HepG2 (cell line): Measurements from ENCODE around the gene TCF20. TPM values are rescaled to one million over a fixed set of nuclear protein-coding genes. Genes with fewer than 3 reads are reported as not detected.

Experiments used
- ATAC-seq: fragments of 200-7000 bp; cut with Tn5 transposase; 3 replicates; pipeline ENCODE4 v1.9.1; 2020; ENCODE audit warnings: mild to moderate bottlenecking, moderate library complexity
- BruUV-seq: library from RNA; stranded (reverse); fragments of 400-500 nt; replicated peaks from 2 replicates; lab custom pipeline; 2021; lab: Mats Ljungman, UMichigan
- CTCF ChIA-PET: fragments of 300-600 bp; formaldehyde crosslinking; extraction: SDS; loops from one replicate; lab custom pipeline; 2021; ENCODE audit warnings: low total read pairs, inconsistent platforms, low intra/inter-chr PET ratio; lab: Yijun Ruan, JAX
- POLR2A ChIA-PET: fragments of 350-600 bp; sonication (Branson Sonifier 250); formaldehyde crosslinking; loops from one replicate; lab custom pipeline; 2020; ENCODE audit warnings: antibody characterized with exemption, inconsistent platforms; lab: Yijun Ruan, JAX
- DNase-seq: peaks from one replicate; pipeline ENCODE4 v3.0.0-alpha.2; 2015; ENCODE audit warnings: low spot score
- FAIRE-seq: peaks from 3 replicates; lab custom pipeline; 2011; peaks lifted over from hg19 to GRCh38; lab: Jason Lieb, UNC
- H2AFZ ChIP-seq: one replicate; pipeline ENCODE4 v1.6.1; 2011; ENCODE audit warnings: low read length, inconsistent platforms
- H3K27ac ChIP-seq: fragments of 300-600 bp; 3 replicates; pipeline ENCODE4 v1.8.0; 2011; ENCODE audit warnings: mixed run types, mild to moderate bottlenecking, mixed read lengths, low read length, inconsistent platforms; ENCODE audit not compliant: insufficient read depth; ENCODE audit errors: extremely low read length
- H3K27me3 ChIP-seq, 2 experiments: fragments of 200-600 bp in 1 of 2; 2 replicates in 1 of 2; 3 replicates in 1 of 2; pipeline versions ENCODE4 v1.6.0 to v1.8.0; 2011; ENCODE audit warnings: low read length in 2 of 2, mild to moderate bottlenecking in 2 of 2, moderate library complexity in 2 of 2, inconsistent platforms in 1 of 2; ENCODE audit not compliant: insufficient read depth in 2 of 2, control insufficient read depth in 1 of 2
- H3K36me3 ChIP-seq, 2 experiments: fragments of 200-600 bp in 1 of 2; replicated peaks in 1 of 2; 2 replicates in 1 of 2; 3 replicates in 1 of 2; pipeline versions ENCODE4 v1.5.1 to v1.8.0; 2011; ENCODE audit warnings: low read length in 2 of 2, inconsistent platforms in 1 of 2; ENCODE audit not compliant: insufficient read depth in 2 of 2, control insufficient read depth in 1 of 2
- H3K4me1 ChIP-seq: 2 replicates; pipeline ENCODE4 v1.5.1; 2012; ENCODE audit warnings: low read length, inconsistent platforms; ENCODE audit not compliant: insufficient read depth
- H3K4me2 ChIP-seq: 2 replicates; pipeline ENCODE4 v1.6.0; 2011; ENCODE audit warnings: low read depth, low read length, inconsistent platforms
- H3K4me3 ChIP-seq, 3 experiments: fragments of 200-600 bp in 1 of 3; sonication (generic), shearing (Covaris generic) in 1 of 3; replicated peaks in 1 of 3; 2 replicates each; pipeline ENCODE4 v1.5.1; 2011 to 2016; ENCODE audit warnings: low read length in 3 of 3, inconsistent platforms in 2 of 3, low read depth in 2 of 3, mild to moderate bottlenecking in 2 of 3, control low read depth in 1 of 3, mixed read lengths in 1 of 3; ENCODE audit not compliant: insufficient read depth in 1 of 3
- H3K79me2 ChIP-seq: one replicate; pipeline ENCODE4 v1.6.1; 2011; ENCODE audit warnings: low read length, inconsistent platforms; ENCODE audit not compliant: insufficient read depth
- H3K9ac ChIP-seq: 2 replicates; pipeline ENCODE4 v1.6.0; 2011; ENCODE audit warnings: mild to moderate bottlenecking, low read depth, low read length, inconsistent platforms; ENCODE audit not compliant: insufficient read depth
- H3K9me3 ChIP-seq: 2 replicates; pipeline ENCODE4 v1.5.1; 2012; ENCODE audit warnings: mild to moderate bottlenecking, low read length
- H4K20me1 ChIP-seq: 2 replicates; pipeline ENCODE4 v1.6.0; 2011; ENCODE audit warnings: inconsistent platforms, mild to moderate bottlenecking, low read length, moderate library complexity; ENCODE audit not compliant: insufficient read depth
- KLF12 ChIP-seq: sonication (generic); formaldehyde crosslinking; IDR thresholded peaks from 2 replicates; pipeline ENCODE4 v1.4.0; 2020; ENCODE audit warnings: missing genetic modification reagents, borderline replicate concordance
- MEIS1 ChIP-seq: sonication (generic); formaldehyde crosslinking; IDR thresholded peaks from 2 replicates; pipeline ENCODE4 v1.9.0; 2021; ENCODE audit warnings: mild to moderate bottlenecking, missing genetic modification reagents, moderate library complexity, borderline replicate concordance
- MLLT10 ChIP-seq: sonication (generic); formaldehyde crosslinking; IDR thresholded peaks from 2 replicates; pipeline ENCODE4 v1.4.0; 2020; ENCODE audit warnings: missing genetic modification reagents
- ZNF121 ChIP-seq: sonication (generic); formaldehyde crosslinking; IDR thresholded peaks from 2 replicates; pipeline ENCODE4 v1.5.0; 2020; ENCODE audit warnings: mild to moderate bottlenecking, missing genetic modification reagents
- ZNF207 ChIP-seq: fragments of 450-650 bp; IDR thresholded peaks from 2 replicates; pipeline ENCODE4 v1.6.1; 2016; ENCODE audit warnings: antibody characterized with exemption, borderline replicate concordance
- ZSCAN25 ChIP-seq: sonication (generic); formaldehyde crosslinking; IDR thresholded peaks from 2 replicates; pipeline ENCODE4 v1.8.0; 2022; ENCODE audit warnings: mild to moderate bottlenecking, missing genetic modification reagents
- WGBS: methylation state at CpG from one replicate; pipeline ENCODE4 v1.1.6; 2017; ENCODE audit warnings: low lambda C conversion rate; 5-methylcytosine and 5-hydroxymethylcytosine counted together
- in situ Hi-C: cut with HindIII; loops from 2 replicates; pipeline ENCODE4 v1.10.0; 2017; ENCODE audit warnings: low pct_unique_long_range_greater_than_20kb; ENCODE audit not compliant: extremely low pct_ligation_motif_present
- intact Hi-C: fragments of 100-400 bp; cut with micrococcal nuclease; formaldehyde crosslinking; loops from one replicate; pipeline ENCODE4 v1.10.0; 2022; ENCODE audit not compliant: unreplicated experiment
- polyA plus RNA-seq, 8 experiments: library from polyadenylated mRNA; depleted of rRNA in 3 of 8; stranded (reverse) in 7 of 8; unstranded in 1 of 8; fragments of >200 nt; fragmentation: Illumina TruSeq in 4 of 8; extraction: Trizol in 4 of 8; gene quantifications; 2 replicates each; pipeline versions ENCODE4 v1.2.1 to v1.2.3, GENCODE V29; 2011 to 2016; ENCODE audit warnings: low read depth in 4 of 8, missing spikeins in 1 of 8, mixed read lengths in 1 of 8; ENCODE audit not compliant: insufficient read depth in 1 of 8
- total RNA-seq, 5 experiments: library from RNA; depleted of rRNA; stranded (reverse); fragments of >200 nt; fragmentation: Illumina TruSeq; extraction: Trizol; gene quantifications; 2 replicates each; pipeline ENCODE4 v1.2.3, GENCODE V29; 2016; ENCODE audit warnings: low read depth in 1 of 5
- TF ChIP-seq, protein P1 (sequence below): sonication (generic); formaldehyde crosslinking; IDR thresholded peaks from 2 replicates; pipeline ENCODE4 v1.4.0; 2020; ENCODE audit warnings: missing genetic modification reagents

TCF20 gene
- total and polyA plus RNA-seq, 2 of the 13 experiments (the other 11 are each of a cell fraction or from before 2014, with no cell fraction given), result 12.8 to 23.7 TPM

DNA sequence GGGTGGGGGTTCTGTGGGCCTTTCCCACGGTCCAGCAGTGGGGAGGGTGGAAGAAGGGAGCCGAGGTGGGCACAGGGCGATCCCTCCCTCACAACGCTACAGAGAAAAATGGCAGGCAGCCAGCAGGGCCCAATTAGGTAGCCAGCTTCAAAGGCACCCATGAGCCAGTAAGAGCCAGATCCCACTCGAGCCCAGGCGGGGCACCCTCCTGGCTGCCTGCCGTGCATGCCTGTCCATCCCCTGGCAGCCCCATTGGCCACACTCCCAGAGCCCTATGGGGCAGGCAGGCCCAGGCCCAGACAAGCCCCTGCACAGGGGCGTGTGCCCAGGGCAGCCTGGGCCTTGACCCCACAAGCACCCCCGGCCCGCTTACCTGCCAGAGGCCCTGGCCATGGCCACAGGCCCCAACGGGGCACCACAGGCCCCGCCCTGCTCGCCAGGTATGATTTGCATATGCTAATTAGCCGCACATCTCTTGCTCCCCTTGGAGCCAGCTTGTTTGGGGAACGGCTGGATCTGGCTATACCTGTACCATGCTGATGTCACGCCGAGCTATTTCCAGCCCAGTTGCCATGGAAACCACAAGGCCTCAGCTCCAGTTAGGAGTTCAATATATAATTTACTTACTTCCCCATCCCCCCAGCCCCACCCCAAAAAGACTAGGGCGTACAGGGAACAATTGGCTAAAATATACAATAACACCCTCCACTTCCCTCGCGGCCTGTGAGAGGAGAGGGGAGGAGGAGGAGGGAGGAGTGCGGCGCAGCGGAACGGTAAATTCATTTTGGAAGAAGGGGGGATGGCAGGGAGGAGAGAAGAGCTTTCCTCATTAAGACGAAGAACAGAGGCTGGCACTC lies 47.5 kb upstream of the TCF20 start:
- Histone ChIP-seq H3K79me2 (no peaks in the 10 kb centered on the region), H3K27ac (no peak overlapping the region), H3K9me3 (no peaks in the 10 kb centered on the region), H3K4me2 (no peak overlapping the region), H4K20me1 (no peaks in the 10 kb centered on the region), H3K9ac (no peak overlapping the region), H2AFZ (no peak overlapping the region), H3K27me3 (peaks cover 1 to 20% of the 10 kb centered on the region in 2 experiments; a peak in 3 of 5 replicates), H3K4me1 (peaks cover 27% of the 10 kb centered on the region), H3K4me3 (no peak overlapping the region), H3K36me3 (no peaks in the 10 kb centered on the region)
- in situ Hi-C loops (no loop called here), intact Hi-C loops (no loop called here)
- CTCF ChIA-PET, result no interaction called here
- TF ChIP-seq ZNF121 (CRISPR knock-in tag) (no peak), KLF12 (CRISPR knock-in tag) (no peak), MLLT10 (CRISPR knock-in tag) (no peak), ZSCAN25 (CRISPR knock-in tag) (no peak), MEIS1 (CRISPR knock-in tag) (no peak), ZNF207 (no peak)
- TF ChIP-seq, protein P1, sequence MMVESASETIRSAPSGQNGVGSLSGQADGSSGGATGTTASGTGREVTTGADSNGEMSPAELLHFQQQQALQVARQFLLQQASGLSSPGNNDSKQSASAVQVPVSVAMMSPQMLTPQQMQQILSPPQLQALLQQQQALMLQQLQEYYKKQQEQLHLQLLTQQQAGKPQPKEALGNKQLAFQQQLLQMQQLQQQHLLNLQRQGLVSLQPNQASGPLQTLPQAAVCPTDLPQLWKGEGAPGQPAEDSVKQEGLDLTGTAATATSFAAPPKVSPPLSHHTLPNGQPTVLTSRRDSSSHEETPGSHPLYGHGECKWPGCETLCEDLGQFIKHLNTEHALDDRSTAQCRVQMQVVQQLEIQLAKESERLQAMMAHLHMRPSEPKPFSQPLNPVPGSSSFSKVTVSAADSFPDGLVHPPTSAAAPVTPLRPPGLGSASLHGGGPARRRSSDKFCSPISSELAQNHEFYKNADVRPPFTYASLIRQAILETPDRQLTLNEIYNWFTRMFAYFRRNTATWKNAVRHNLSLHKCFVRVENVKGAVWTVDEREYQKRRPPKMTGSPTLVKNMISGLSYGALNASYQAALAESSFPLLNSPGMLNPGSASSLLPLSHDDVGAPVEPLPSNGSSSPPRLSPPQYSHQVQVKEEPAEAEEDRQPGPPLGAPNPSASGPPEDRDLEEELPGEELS (CRISPR knock-in tag), result no peak
- FAIRE-seq, result no peak
- WGBS, result 53% methylated on average over 11 of the region's 25 CpGs
- ATAC-seq, result no peak
- BruUV-seq, result no TSS peak
- no peak for DNase-seq
- POLR2A ChIA-PET, result no interaction called here
